NCI-H187 (cell line): Measurements from ENCODE around the gene VPS41.

Source experiments
- DNase-seq, 2 experiments: peaks; one replicate each; lab custom pipeline; 2025; lab: John Stamatoyannopoulos, UW

VPS41 gene

GRCh38 chr7:38727184-38727940, 181.6 kb downstream of the VPS41 start:
- no peak for DNase-seq

DNA sequence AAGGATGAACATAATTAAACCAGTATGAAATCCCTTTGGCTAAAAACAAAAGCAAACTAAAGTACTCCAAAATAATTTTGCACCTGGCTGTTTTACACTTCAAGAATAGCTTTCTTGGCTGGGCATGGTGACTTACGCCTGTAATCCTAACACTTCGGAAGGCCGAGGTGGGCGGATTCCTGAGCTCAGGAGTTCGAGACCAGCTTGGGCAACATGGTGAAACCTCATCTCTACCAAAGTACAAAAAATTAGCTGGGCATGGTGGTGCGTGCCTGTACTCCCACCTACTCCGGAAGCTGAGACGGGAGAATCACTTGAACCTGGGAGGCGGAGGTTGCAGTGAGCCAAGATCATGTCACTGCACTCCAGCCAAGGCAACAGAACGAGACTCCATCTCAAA, 185.7 kb downstream of the VPS41 start:
- no peak for DNase-seq

GRCh38 chr7:38716397-38716796, 192.6 kb downstream of the VPS41 start:
- DNase-seq = no peak

- DNase-seq = no peak
Measured at GRCh38 chr7:38709123-38709522, 199.9 kb downstream of the VPS41 start.

GRCh38 chr7:38704751-38705150, 204.2 kb downstream of the VPS41 start:
- DNase-seq = no peak

DNA sequence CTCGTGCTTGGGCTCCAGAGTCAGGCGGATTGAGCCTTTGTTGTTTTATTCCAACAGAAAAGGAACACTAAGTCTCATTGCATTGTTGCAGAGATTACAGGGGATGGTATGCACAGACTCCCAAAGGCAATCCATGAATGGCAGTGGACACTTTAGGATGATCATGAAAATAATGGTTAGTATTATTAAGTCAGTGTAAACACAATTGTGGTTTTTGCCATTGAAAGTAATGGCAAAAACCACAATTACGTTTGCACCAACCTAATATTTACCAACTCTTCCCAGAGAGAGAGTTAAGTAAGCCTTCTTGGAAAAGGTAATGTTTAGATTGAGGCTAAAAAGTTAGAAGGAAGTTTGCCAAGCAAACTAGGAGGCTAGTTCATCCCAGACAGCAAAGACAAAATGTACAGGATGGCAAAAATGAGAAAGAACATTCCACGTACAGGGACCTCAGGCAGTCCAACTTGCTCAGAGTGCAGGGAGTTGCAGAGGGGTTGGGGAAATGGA, 204.9 kb downstream of the VPS41 start:
- DNase-seq = no peak

- no peak for DNase-seq
Measured at GRCh38 chr7:38703093-38703492, 205.9 kb downstream of the VPS41 start.

- DNase-seq = no peak
Measured at GRCh38 chr7:38702002-38702535, 206.9 kb downstream of the VPS41 start.

- DNase-seq = no peak
Measured at GRCh38 chr7:38700116-38700515, 208.9 kb downstream of the VPS41 start.

GRCh38 chr7:38699471-38699870, 209.5 kb downstream of the VPS41 start:
- DNase-seq = no peak

DNA sequence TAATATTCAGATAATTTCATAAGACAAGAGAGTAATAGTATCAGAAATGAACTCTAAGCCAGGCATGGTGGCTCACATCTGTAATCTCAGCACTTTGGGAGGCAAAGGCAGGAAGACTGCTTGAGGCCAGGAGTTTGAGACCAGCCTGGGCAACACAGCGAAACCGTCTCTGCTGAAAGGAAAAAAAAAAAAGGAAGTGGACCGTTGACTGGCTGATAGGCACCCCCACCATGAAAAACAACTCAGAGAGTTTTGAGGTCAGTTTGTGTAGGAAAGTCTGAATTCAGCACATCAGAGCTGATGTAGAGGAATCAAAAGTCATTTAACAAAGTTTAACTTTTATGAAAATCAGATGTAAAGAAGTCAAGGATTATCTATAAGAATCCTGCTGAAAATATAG, 214.7 kb downstream of the VPS41 start:
- DNase-seq = no peak

- no peak for DNase-seq
Measured at GRCh38 chr7:38686888-38687287, 222.1 kb downstream of the VPS41 start.

GRCh38 chr7:38685851-38686250, 223.1 kb downstream of the VPS41 start:
- no peak for DNase-seq

GRCh38 chr7:38682606-38683005, 226.4 kb downstream of the VPS41 start:
- DNase-seq = no peak

DNA sequence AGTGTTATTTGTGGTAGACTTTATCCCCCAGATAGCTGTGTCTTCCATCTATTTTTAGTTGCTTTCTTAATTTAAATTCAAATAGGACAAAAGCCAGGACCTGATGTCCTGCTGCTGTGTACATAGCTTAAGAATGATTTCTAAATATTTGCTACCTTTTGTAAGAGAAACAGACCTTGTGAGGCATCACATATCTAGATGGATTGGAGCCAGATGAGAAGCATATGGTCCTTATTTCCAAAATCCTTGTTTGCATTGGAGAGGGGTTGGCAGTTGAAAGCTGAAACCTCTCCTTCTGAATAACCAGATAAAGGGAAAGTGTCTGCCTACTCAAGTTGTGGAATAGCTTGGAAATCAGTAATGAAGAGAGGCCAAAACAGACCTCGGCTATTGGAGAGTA, 227.1 kb downstream of the VPS41 start:
- peak; percentile 44 to 60 for DNase-seq

DNA sequence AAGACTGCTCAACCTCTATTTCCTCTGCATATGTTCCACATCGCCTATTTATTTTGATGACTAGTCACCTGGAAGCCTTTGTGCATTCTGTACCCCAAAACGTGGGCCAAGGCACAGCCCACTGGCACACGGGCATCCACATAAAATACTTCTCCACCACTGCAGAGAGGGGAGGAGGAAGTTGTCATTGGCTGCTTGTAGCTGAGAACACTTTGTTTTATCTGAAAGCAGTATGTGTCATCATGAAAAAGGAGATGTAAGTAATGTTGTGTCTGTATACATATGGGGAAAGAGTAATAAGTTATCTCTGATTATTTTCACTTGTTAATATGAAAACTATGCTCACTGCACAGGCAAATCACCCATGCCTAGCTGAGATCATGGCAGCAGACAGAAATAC, 229.6 kb downstream of the VPS41 start:
- DNase-seq = no peak

GRCh38 chr7:38678698-38679054, 230.3 kb downstream of the VPS41 start:
- DNase-seq = no peak

DNA sequence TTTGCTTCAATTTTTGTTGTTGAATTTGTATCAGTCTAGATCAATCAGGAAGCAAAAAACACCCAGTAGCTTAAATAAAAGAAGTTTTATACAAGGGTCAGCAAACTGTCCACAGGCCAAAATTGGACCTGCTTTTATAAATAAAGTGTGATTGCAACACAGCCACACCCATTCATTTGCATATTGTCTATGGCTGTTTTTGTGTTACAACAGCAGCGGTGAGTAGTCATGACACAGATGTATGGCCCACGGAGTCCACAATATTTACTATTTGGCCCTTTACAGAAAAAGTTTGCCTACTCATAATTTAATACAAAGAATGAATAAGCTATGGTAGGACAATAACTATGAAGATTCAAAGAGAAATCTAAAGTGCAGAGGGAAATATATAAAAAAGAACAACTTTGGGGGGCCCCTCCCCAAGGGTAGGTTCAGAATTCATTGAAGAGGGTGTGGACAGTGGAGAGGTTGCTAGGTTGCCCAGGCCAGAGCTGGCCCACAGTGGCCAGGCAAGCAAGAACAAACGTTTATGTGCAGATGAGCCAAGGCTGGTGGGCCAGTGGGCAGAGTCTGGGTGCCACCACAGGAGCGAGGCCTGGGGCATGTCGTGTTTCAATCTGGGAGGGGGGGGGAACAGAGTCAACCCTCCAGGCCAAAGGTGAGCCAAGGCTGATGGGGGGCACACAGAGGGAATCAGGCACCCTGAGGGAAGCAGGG, 230.9 kb downstream of the VPS41 start:
- DNase-seq = no peak

GRCh38 chr7:38675494-38676106, 233.4 kb downstream of the VPS41 start:
- DNase-seq = peak; percentile 46 to 82

- DNase-seq = no peak
Measured at GRCh38 chr7:38674513-38674912, 234.5 kb downstream of the VPS41 start.

- no peak for DNase-seq
Measured at GRCh38 chr7:38673795-38674194, 235.2 kb downstream of the VPS41 start.
